HG03135 (cell line): ENCODE measurements around the gene IL17RB.

Experiments
- ATAC-seq: cut with Tn5 transposase; IDR thresholded peaks from one replicate; pipeline ENCODE4 v1.9.1; 2021; ENCODE audit warnings: mild to moderate bottlenecking, moderate library complexity; ENCODE audit not compliant: unreplicated experiment

IL17RB gene

DNA sequence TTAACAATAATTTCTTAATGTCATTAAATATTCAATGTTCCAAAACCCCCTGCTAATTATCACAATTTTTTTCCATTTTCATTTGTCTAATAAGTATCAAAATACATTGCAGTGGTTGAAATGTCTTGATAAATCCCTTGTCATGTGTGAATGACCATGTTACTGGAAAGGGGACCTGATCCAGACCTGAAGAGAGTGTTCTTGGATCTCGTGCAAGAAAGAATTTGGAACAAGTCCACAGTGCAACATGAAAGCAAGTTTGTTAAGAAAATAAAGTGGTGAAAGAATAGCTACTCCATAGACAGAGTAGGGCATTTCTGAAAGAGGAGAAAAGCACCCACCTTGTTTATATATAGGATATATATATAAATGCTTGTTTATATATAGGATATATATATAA lies 55.7 kb downstream of the IL17RB start:
- no peak for ATAC-seq

DNA sequence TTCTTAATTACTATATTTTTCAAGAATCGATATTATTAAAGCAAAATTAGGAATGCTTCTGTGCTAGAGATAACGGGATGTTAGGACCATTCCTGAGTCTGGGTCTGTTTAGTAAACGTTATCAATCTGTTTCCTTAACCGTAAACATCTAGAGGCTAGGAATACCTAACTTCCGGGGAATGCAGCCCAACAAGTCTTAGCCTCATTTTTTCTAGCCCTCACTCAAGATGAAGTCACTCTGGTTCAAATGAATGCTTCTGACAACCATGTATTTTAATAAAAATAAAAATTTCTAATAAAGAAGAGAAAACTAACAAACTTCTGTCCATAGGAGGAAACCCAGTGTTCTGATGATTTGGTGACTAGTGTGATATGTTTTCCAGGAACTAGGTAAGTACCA lies 56.3 kb downstream of the IL17RB start:
- no peak for ATAC-seq

DNA sequence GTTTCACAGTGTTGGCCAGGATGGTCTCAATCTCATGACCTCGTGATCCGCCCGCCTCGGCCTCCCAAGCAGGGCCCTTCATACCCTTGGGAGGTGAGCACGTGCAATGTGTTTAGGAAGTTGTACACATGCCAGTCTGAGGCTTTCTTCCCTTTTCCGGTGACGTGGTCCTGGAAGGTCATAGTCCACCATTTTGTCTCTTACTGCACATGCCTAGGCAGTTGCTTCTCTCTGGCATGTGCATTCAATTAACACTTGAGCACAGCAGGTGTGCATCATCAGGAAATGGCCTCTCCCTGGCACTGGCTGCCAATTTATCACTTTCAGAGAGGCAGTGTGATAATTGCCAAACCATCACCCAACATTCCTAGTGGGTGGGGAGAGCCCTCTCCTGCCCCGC lies 67.0 kb downstream of the IL17RB start:
- no peak for ATAC-seq
